SK-N-MC (cell line): ENCODE data around the gene AMMECR1.

Experiments
- DNase-seq: peaks from one replicate; pipeline ENCODE4 v3.0.0-alpha.2; 2011; ENCODE audit warnings: low read depth, low spot score
- H3K27ac ChIP-seq: fragments of 200-600 bp; sonication (generic); 2 replicates; pipeline ENCODE4 v1.5.1; 2016; ENCODE audit warnings: mixed run types
- H3K36me3 ChIP-seq: fragments of 200-600 bp; sonication (generic); 2 replicates; pipeline ENCODE4 v1.6.1; 2017; ENCODE audit warnings: antibody characterized with exemption, low read length, mixed read lengths; ENCODE audit not compliant: insufficient read depth
- H3K4me3 ChIP-seq: fragments of 200-600 bp; sonication (generic); 2 replicates; pipeline ENCODE4 v1.5.1; 2016
- H3K9ac ChIP-seq: fragments of 200-600 bp; sonication (generic); 2 replicates; pipeline ENCODE4 v1.8.0; 2017; ENCODE audit warnings: mixed run types, mixed read lengths; ENCODE audit not compliant: insufficient read length
- H3K9me3 ChIP-seq: fragments of 200-600 bp; sonication (generic); 2 replicates; pipeline ENCODE4 v1.6.1; 2017; ENCODE audit warnings: low read depth, mild to moderate bottlenecking, antibody characterized with exemption, low read length, moderate library complexity, mixed read lengths
- EZH2 ChIP-seq: fragments of 200-600 bp; sonication (generic); IDR thresholded peaks from one replicate; pipeline ENCODE4 v1.6.1; 2017; ENCODE audit warnings: antibody characterized with exemption
- FOXP2 ChIP-seq: optimal IDR thresholded peaks from 2 replicates; pipeline ENCODE3; 2011; ENCODE audit warnings: mild to moderate bottlenecking, moderate library complexity; ENCODE audit not compliant: insufficient read depth; ENCODE audit errors: extremely low read length, control extremely low read depth
- POLR2AphosphoS5 ChIP-seq: IDR thresholded peaks from 2 replicates; pipeline ENCODE4 v1.6.1; 2012; ENCODE audit warnings: mild to moderate bottlenecking, low read depth, low read length, borderline replicate concordance

Gene AMMECR1

GRCh38 chrX:110281377-110281776 lies 36.5 kb downstream of the AMMECR1 start:
- no peak for TF ChIP-seq POLR2AphosphoS5
- no peak overlapping the region for H3K9ac ChIP-seq
- 0 out of 2 replicates have a peak overlapping the region, but pooled peaks have one; percentile 15 for H3K27ac ChIP-seq

GRCh38 chrX:110280954-110281353 lies 36.9 kb downstream of the AMMECR1 start:
- Histone ChIP-seq H3K4me3 (no peak overlapping the region), H3K9ac (no peak overlapping the region), H3K36me3 (no peaks in the 10 kb centered on the region), H3K27ac (0 out of 2 replicates have a peak overlapping the region, but pooled peaks have one; percentile 15), H3K9me3 (no peaks in the 10 kb centered on the region)
- DNase-seq: no peak
- TF ChIP-seq POLR2AphosphoS5 (no peak), EZH2 (no peak), FOXP2 (no peak)

More at GRCh38 chrX:110281377-110281776, 36.5 kb downstream of the AMMECR1 start:
- Histone ChIP-seq H3K4me3 (no peak overlapping the region), H3K36me3 (no peaks in the 10 kb centered on the region), H3K9me3 (no peaks in the 10 kb centered on the region)
- DNase-seq: no peak

GRCh38 chrX:110277609-110278008 lies 40.3 kb downstream of the AMMECR1 start:
- TF ChIP-seq FOXP2 (no peak), POLR2AphosphoS5 (no peak), EZH2 (no peak)

GRCh38 chrX:110276778-110277177 lies 41.1 kb downstream of the AMMECR1 start:
- Histone ChIP-seq H3K9me3 (no peaks in the 10 kb centered on the region), H3K4me3 (no peak overlapping the region), H3K27ac (no peak overlapping the region), H3K9ac (no peak overlapping the region), H3K36me3 (no peaks in the 10 kb centered on the region)
- no peak for TF ChIP-seq POLR2AphosphoS5
- TF ChIP-seq EZH2: no peak
- TF ChIP-seq FOXP2: no peak
- no peak for DNase-seq

More at GRCh38 chrX:110277609-110278008, 40.3 kb downstream of the AMMECR1 start:
- H3K9me3 ChIP-seq: no peaks in the 10 kb centered on the region
- no peak overlapping the region for H3K27ac ChIP-seq
- no peak for DNase-seq
- no peak overlapping the region for H3K9ac ChIP-seq
- H3K36me3 ChIP-seq: no peaks in the 10 kb centered on the region
- H3K4me3 ChIP-seq: no peak overlapping the region

GRCh38 chrX:110268886-110269285 lies 49.0 kb downstream of the AMMECR1 start:
- H3K9ac ChIP-seq: no peak overlapping the region
- TF ChIP-seq POLR2AphosphoS5: no peak
- H3K27ac ChIP-seq: no peak overlapping the region
- H3K9me3 ChIP-seq: no peaks in the 10 kb centered on the region
- no peak overlapping the region for H3K4me3 ChIP-seq
- no peaks in the 10 kb centered on the region for H3K36me3 ChIP-seq
- DNase-seq: no peak

- Histone ChIP-seq H3K9me3 (no peaks in the 10 kb centered on the region), H3K27ac (no peak overlapping the region), H3K9ac (no peak overlapping the region), H3K4me3 (no peak overlapping the region), H3K36me3 (no peaks in the 10 kb centered on the region)
- no peak for TF ChIP-seq FOXP2
- TF ChIP-seq EZH2: no peak
- TF ChIP-seq POLR2AphosphoS5: no peak
- DNase-seq: no peak
Observed at GRCh38 chrX:110268395-110268794, 49.5 kb downstream of the AMMECR1 start.

GRCh38 chrX:110267874-110268273 lies 50.0 kb downstream of the AMMECR1 start:
- no peak for DNase-seq
- TF ChIP-seq FOXP2 (no peak), POLR2AphosphoS5 (no peak), EZH2 (no peak)
- H3K4me3 ChIP-seq: peak overlapping the region; percentile 6; the same call in 1 of the 2 replicates

GRCh38 chrX:110265661-110266060 lies 52.2 kb downstream of the AMMECR1 start:
- DNase-seq: no peak
- Histone ChIP-seq H3K27ac (no peak overlapping the region), H3K36me3 (no peaks in the 10 kb centered on the region), H3K9ac (no peak overlapping the region), H3K9me3 (no peaks in the 10 kb centered on the region), H3K4me3 (no peak overlapping the region)
- TF ChIP-seq EZH2: no peak
- TF ChIP-seq POLR2AphosphoS5: no peak

More at GRCh38 chrX:110267874-110268273, 50.0 kb downstream of the AMMECR1 start:
- no peak overlapping the region for H3K9ac ChIP-seq
- no peak overlapping the region for H3K27ac ChIP-seq
- no peaks in the 10 kb centered on the region for H3K9me3 ChIP-seq
- H3K36me3 ChIP-seq: no peaks in the 10 kb centered on the region

GRCh38 chrX:110259117-110259516 lies 58.8 kb downstream of the AMMECR1 start:
- Histone ChIP-seq H3K36me3 (no peaks in the 10 kb centered on the region), H3K4me3 (no peak overlapping the region), H3K27ac (no peak overlapping the region), H3K9ac (no peak overlapping the region), H3K9me3 (no peaks in the 10 kb centered on the region)
- TF ChIP-seq EZH2 (no peak), FOXP2 (no peak), POLR2AphosphoS5 (no peak)
- no peak for DNase-seq
